Epithelial cell of esophagus (primary cell): ENCODE measurements around the gene ABCD3.
"Not testable (repeated sequence)": the region's sequence is repeated elsewhere in the genome, so short reads cannot be mapped to it uniquely, and the experiment has no call there.

ENCODE experiments used
- DNase-seq: peaks from one replicate; pipeline ENCODE4 v3.0.0; 2010; ENCODE audit warnings: low read depth
- H3K4me3 ChIP-seq: 2 replicates; pipeline ENCODE4 v1.5.1; 2011; ENCODE audit warnings: mild to moderate bottlenecking, low read length, control low read depth
- CTCF ChIP-seq: IDR thresholded peaks from 2 replicates; pipeline ENCODE4 v1.5.1; 2011; ENCODE audit warnings: low read depth, mild to moderate bottlenecking, low read length, control low read depth, inconsistent platforms; ENCODE audit not compliant: insufficient read depth; ENCODE audit errors: missing control alignments

Gene ABCD3

DNA sequence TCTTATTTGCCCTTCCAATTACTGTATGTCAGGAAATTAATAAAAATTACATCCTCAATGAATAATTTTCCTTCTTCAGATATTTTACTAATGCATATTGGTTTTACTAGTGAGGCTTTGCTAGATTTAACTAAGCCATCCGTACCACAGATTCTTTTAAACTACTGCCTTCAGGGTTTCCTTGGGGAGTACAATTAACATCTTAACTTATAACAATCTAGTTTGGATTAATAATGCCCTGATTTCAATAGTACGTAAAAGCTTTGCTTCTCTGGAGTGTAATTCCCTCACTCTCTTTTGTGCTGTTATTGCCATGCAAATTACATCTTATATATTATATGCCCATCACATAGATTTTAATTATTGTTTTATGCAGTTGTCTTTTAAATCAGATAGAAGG lies 147.7 kb downstream of the ABCD3 start:
- no peak overlapping the region for H3K4me3 ChIP-seq
- no peak for TF ChIP-seq CTCF
- no peak for DNase-seq

DNA sequence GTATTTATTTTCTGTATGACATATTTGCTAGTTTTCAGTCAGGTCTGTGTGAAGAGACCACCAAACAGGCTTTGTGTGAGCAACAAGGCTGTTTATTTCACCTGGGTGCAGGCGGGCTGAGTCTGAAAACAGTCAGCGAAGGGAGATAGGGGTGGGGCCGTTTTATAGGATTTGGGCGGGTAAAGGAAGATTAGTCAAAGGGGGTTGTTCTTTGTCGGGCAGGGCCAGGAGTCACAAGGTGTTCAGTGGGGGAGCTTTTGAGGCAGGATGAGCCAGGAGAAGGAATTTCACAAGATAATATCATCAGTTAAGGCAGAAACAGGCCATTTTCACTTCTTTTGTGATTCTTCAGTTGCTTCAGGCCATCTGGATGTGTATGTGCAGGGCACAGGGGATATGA lies 148.2 kb downstream of the ABCD3 start:
- DNase-seq, H3K4me3 ChIP-seq: not testable (repeated sequence)

- not testable (repeated sequence) for H3K4me3 ChIP-seq, DNase-seq
Measured at GRCh38 chr1:94567975-94568607, 149.9 kb downstream of the ABCD3 start.
